Inflammatory macrophage (primary cell): ENCODE data around the gene NR3C1.

ENCODE experiments used
- DNase-seq, 2 donors: peaks; one replicate each; pipeline ENCODE4 v3.0.0-alpha.2; 2020 to 2022
- total RNA-seq, 18 experiments: gene quantifications; one replicate each; lab custom pipeline; 2026; ENCODE audit warnings: mixed read lengths in 6 of 18, inconsistent platforms in 2 of 18; lab: John Stamatoyannopoulos, UW

Gene NR3C1
- total RNA-seq: 120 to 506 (median 232) reads per million in 18 experiments

DNA sequence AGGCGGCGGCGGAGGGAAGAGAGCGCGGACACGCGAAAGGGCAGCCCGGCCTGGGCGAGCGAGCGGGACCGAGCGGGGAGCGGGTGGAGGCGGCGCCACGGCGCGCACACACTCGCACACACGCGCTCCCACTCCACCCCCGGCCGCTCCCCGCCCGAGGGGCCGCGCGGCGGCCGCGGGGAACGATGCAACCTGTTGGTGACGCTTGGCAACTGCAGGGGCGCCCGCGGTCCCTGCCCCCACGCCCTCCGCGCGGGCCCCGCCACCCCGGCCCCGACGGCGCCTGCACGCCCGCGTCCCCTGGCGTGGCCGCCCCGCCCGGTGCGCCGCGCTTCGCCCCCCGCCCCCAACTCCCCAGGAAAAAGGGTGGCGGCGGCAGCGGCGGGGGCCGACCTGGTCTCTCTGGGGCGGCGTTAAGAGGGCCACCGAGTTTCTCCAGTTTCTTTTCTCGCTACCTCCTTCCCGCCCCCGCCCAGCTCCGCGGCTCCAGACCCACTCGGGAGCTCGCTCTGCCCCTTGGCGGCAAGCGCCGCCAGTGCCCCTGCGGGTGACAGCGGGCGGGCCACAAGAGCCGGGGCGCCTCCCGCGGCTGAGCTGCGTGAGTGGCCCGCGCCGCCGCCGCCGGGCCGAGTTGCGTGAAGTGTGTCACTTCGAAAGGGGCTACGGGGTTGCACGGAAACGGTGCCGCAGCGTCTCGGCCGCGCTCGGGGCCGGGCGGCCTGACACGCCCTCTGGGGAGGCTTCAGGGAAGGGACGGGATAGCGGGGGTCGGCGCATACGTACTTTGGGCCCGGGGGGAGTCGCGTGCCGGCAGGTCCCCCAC, at the start of gene NR3C1:
Gene NR3C1 (minus strand): TSS at position 94 of the 823 bp plus-strand sequence. CDS start 2,847 bp downstream, outside the sequence.
- peak; percentile 87 to 93 for DNase-seq

DNA sequence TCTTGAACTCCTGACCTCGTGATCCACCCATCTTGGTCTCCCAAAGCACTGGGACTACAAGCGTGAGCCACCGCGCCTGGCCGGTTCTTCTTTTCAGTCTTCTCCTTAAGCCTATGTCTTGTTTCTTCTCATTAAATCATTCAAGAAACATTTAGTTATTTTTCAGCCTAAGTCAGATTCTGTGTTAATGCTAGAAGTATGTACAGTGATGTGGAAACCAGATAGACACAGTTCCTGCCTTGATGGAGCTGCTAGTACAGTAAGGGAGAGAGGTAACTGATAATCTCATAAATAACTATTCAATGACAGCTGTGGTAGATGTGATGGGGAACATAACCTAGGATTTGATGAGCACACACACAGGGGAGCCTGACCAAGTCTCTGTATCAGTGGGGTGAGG, 46.3 kb upstream of the NR3C1 start:
- DNase-seq: no peak

DNA sequence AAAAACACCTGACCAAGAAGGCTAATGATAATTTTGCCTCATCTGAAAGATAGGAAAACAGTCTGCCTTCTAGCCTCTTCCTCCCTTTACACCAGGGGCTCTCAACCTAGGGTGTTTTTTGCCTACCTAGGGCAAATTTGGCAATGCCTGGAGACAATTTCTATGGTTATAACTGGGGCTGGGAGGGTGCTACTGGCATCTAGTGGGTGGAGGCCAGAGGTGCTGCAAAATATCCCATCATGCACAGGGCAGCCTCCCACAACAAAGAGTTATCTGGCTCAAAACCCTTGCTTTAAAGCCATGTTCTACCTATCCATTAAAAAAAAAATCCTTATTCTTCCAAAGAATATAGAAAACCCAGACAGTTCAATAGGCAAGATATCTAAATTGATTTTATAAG, 45.0 kb upstream of the NR3C1 start:
- DNase-seq: no peak

DNA sequence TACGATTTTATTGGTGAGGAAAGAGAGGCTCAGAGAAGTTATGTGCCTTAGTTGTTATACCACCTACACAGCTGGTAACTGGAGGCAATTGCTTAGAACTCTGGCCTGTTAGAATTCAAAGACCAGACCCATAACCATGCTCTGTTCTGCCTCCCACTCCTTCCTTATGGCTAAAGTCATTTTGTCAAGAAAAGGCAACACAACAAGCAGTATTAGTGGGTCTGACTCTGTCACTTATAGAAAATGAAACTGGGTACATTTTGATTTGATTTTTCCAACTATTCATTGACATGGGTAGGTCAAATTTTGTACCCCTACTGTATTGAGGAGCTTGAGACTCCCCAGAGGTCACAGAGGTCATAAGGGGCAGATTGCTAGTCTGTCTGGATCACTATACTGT, 44.5 kb upstream of the NR3C1 start:
- no peak for DNase-seq

DNA sequence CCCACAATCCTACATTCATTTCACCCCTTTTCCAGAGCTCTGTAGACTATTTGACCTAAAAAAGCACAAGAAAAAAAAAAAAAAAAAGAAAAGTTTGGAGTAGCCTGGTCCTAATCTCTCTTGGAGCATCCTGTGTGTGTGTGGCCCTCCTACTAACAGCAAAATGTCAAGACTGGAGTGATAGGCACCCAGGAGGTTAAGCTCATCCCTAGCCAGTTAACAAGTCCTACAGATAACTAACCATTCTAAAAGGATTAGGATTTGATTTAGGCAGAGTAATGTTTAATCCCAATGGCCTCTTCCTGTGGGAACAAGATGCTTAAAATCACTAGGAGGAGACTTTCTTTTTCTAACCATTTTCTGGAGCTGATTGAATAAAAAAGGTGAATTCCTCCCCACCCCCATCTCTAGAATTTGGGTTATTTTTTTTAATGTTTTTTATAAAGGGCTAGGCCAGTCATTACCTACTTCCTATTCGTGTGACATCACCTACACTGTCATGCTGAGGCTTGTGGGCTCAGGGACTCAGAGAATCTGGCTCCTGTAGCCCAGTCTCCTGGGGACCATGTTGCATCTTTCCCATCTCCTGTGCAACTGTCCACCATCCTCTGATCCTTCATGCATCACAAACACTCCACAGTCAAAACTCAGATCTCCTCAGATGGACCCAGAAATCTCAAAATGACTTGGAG, 43.2 kb upstream of the NR3C1 start:
- DNase-seq: no peak

DNA sequence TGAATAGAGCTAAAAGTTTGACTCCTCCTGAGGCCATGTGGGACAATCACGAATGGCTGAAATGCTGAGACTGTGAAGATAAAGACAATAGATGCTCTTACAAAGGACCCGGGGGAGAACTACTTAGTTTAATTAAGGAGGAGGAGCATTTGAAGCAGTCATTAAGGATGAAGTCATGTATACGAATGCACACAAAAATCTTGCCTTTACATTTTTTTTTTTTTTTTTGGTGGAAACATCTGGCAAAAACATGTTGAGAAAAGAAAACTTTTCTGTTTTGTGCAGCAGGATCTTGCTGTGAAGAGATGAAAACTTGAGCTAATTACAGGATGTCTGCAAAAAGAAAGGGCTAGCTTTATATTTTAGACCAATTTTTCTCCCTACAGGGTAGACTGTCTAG, 42.3 kb upstream of the NR3C1 start:
- no peak for DNase-seq

DNA sequence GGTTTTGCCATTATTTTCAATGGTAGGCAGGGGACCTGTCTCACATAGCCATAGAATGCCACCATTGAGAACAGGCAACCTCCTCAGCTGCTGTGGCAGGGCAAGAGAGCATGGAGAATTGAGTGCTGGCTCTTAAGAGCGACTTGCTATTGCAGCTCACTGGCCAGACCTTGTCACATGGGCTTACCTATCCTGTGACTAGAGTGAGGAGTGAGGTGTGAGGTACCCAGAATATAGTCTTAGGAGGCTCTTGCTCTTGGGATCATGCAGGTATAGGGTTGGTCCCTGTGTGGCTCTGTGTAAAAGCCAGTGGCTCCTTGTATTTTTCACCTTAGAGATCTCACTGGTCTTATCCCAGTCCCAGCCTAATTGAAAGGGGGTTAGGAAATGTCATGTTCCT, 39.8 kb upstream of the NR3C1 start:
- DNase-seq: no peak

DNA sequence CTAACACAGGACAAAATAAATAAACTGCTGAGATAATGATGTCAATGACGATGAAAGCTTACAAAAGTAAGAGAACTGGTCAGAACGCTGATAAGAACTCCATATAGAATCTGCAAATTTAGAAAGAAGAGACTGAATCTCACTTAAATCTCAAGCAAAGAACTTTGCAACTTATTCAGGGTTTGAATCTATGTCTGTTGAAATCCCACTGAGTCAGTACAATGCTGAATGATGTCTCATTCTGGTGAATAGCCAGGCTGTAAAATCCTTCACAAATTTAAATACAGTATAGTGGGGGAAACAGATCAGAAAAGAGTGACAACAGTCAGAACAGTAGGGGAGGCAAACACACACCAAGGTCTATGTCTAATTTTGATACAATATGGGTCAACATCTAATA, 38.9 kb upstream of the NR3C1 start:
- no peak for DNase-seq

DNA sequence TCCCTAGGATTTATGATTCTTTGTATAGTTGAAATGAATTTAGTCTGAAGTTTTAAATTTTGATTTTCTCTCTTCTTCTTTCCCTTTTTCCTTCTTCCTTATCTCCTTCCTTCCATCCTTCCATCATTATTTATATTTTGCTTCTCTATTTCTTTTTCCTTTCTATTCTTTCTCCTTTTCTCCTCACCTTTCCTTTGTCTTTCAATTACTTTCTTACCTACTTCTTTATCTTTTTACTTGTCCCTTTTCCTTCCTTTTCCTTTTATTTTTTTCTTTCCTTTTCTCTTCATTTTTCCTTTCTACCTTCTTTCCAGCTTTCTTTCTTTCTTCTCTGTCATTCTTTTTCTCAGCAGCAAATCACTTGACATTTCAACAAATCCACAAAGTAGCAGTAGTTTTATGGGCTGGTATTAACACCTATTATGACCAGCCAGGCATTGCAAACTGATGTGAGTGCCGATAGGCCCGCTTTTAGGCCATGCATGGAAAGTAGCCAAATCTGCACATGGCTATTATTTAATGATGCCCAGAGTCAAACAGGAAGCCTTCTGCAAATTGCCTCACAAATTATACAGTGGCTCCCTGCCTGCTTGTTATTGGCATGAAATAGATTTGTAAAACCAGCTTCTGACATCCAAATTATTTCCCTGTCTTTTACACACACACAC, 37.1 kb upstream of the NR3C1 start:
- DNase-seq: no peak

DNA sequence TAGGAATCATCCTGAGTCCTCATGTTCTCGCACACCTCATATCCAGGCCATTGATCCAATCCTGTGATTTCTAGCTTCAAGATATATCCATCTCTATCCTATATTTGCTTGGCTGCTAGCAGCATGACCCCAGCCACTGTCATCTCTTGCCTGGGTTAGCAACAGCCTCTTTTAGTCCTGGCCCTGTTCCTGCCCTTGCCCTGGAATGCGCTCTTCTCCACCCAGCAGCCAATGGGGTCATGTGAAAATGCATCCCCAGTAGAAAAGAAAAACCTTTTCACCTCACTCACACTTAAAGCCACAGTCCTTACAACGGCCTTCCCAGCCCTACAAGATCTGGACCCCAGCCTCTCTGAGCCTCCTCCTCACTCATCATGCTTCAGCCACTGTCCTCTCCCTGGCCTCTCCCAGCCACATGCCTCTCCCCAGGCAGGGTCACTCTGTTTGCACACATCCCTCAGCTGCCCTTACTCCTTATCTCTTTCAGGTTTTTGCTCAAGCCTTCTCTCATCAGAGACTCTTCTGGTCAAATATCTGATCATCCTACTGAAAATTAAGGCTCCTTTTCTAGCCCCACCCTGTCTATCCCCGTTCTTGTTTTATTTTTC, 34.3 kb upstream of the NR3C1 start:
- DNase-seq: no peak

DNA sequence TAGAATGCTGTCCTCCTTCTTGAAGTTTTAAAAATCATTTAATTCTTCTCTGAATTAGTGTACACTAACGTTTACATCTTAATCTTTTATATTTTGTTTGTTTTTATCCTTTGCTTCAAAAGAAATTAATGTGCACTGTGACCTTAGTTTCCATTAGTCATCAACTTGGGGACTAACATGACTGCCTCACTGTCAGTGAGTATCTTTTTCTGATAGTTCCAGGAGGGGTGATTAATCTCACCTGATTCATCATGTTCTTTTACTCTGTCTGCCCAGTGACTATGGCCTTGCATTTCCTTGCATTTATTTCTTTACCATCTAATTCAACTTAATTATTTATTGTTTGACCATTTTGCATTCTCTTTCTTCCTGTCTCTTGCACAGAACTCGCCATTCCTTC, 33.4 kb upstream of the NR3C1 start:
- no peak for DNase-seq

DNA sequence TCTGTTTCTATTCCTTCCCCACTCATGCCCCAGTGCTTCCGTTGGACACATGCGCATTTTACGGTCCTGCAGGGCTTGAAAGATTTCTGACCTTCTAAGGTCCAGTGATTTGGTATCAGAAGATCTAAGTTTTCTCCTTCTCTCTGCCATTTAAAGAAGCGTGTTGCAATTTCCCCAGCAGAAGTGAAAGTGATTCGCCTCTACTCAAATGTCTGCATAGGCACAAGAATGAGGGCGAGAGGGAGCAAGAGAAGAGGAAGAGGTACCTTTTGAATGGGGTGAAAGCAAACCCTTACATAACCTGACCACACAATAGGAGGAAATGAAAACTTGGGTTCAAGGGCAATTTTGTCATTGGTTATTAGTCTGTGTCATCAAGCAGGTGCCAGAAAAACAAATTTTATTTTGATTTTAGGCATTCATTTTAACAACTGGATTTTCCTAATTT, 31.7 kb upstream of the NR3C1 start:
- peak; percentile 87 to 93 for DNase-seq

DNA sequence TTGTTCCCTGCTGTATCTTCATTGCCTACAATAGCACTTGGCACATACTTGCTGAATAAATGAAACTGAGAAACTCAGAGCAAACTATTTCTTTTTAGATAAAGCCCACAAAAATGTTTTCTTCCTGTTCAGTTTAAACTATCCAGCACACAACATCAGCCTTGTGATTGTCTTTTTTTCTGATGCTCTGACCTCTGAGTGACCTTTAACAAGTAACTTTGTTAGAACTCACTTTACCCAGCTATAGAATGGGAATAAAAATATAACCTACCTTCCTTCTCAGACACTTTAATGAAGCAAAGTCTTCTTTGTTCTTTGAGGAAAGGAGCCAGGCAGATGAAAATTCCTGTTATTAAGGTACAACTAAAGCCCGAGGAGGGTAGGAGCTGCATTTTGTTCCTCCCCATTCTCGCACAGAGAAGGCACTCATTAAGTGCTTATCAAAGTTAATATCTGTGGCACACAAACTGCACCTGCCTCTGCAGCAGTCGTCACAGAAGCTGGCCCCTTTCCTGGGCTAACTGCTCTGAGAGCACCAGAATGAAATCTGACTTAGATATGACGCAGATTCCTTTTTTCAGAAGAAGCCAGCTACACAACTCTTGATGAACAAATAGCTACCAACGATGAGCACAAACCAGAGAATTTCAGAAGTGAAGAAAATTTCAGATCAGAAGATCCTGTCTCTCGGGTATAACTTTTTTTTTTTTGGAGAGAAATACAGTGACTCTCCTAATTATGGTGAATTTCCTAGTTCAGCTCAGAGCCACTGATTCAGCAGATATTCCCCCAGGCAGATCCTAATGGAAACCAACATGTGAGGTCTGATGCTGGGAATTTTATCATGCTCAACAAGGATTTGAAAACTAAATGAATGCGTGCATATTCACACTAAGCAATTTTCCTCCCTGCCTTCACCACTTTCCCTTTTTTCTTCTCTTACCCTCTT, 31.0 kb upstream of the NR3C1 start:
- DNase-seq: peak; percentile 63 to 66

DNA sequence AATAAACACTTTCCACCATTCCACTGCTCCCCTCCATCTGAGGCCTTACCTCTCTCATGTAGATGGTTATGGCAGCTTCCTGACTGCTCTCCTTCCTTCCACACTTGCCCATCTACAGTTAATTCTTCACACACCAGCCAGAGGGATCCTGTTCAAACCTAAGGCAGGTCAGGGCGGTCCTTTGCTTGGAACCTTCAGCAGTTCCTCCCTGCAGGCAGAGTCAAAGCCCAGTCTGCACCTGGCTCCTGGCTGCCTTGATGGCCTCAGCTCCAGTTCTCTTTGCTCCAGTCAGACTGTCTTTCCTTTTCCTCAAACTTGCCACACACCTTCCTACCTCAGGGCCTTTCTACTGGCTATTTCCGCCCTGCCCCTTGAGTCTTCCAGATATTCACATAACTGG, 30.2 kb upstream of the NR3C1 start:
- no peak for DNase-seq

DNA sequence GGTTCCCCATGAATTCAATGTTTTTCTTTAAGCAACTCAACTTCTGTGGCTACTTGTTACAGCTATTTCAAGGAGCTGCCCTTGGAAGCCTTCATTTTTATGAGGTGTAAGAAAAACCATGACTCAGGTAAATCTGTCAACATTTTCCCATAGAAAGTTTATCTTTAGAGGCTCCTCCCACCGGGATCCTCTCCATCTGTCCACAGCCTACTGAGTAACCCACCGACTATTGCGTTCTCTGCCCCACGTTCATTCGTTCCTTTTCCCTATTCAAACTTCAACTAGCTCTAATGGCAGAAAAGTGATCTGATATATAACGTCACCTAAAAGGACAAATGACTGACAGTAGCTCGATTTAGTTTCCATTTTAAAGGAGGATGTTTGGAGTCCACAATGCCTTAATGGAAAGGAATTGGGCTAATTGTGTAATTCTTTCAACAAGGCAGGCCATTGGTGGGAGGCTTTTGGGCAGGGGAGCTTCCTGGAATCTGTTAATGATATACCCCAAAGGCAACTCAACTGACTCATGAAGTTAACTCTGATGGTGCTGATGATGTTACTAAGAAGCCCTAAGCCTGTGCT, 29.3 kb upstream of the NR3C1 start:
- DNase-seq: no peak

DNA sequence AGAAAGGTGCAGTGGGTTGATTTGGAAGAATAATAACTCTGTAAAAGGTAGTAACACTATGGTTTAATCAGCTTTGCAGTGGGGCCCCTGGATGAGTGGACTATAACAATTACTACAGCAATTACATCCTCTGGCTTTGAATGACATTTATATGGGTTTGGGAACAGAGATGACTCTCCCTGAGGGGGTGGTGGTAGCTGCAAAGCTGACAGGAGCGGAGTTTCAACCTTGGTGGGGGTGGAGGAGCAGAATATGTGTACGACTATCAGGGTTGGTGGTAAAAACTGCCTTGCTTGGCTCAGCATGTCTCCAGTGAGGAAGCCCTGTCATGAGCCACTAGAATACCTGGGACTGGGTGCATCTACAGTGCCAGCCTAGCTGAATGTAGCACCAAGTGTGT, 28.3 kb upstream of the NR3C1 start:
- no peak for DNase-seq

DNA sequence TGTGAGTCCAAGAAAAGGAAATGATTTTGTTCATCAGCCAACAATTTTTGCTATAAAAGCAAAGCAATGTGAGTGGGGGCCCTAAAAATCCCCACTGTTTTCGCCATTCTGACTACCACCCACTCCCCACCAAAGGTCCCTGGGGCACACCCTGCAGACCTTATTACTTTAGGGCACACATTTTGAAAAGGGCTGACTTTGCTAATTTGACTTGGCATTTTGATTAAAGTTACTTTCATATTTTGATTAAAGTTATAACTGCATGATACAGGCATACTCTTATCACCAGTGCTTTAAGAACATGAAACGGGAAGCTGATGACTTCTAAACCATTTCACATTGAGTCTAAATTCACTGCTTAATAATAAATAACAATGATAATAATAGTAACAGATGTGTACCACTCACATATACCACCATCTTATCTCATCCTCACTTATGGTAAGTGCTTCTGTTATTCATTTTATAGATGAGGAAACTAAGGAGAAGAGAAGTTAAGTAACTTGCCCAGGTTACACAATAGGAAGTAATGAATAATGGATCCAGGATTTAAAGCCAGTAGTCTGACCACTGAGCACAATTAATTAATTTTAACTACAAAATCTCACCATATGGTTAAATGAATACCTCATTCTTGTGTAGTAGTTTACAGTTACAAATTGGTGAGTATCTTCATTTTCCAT, 25.4 kb upstream of the NR3C1 start:
- peak; percentile 42 to 84 for DNase-seq

DNA sequence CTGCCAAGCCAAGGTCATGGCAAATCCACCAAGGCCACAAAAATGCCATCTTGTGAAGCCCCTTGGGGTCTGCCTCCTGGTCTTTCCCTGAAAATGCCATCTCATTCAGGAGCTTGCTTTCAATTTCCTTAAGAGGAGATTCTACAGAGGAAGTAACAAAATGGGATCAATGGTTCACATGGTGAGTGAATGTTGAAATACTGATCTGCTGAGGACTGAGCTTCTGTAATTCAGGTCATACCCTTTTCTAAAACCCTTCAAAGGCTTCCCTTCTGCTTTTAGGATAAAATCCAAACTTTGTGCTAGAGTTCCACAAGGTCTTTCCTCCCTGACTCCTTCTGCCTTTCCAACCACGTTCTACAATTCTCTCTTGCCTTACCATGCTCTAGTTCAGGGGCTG, 24.7 kb upstream of the NR3C1 start:
- peak; percentile 82 to 91 for DNase-seq

DNA sequence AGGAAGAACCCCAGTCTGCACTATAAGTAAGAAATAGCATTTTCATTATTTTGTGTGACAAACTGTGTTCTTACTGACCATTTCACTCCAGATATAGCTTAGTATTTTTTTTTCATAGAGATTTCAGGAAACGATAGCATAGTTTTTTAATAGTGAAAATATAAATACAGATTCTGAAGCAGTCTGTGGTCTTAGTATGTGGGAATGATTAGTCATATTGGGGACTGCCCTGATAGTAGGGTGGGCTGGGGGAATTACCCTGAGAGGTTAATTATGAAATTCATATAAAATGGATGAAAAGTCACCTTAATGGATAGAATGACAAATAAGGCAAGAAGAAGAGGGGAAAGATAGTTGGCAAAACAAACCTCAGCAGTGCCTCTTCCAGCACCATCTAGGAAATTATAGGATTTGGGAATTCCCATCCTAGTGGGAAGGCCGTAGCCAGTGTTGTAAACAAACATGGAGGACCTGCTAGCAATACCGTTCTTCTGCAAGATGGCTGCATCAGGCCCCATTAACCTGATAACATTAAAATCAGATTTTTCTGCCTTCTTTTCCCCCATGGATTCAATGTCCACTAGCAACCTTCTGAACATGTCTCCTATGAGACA, 23.7 kb upstream of the NR3C1 start:
- DNase-seq: no peak

DNA sequence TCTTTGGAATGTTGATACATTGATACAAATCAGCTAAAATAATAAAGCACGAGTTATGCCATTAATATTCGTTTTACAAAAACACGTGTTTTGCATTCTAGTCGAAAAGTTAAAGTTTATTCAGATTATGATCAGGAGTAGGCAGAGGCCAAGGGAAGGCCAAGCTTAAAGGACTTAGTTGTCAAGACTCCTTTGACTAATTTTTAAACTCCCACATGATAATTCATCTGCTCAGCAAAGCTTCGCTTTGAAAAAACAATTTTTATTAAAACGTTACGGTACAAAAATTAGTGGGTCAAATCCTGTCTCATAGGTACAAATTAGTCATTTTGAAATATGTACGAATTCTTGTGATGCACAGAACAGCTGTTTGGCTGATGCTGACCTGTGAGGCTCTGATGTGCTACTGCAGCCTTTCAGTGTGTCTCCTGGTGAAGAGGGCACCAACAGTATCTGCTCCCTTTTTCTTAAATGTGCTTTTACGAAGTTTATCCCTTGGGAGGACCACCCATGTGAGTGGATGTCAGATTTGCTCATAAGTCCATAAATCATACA, 23.0 kb upstream of the NR3C1 start:
- no peak for DNase-seq
